ENCODE data around the gene SFXN5.

DNA sequence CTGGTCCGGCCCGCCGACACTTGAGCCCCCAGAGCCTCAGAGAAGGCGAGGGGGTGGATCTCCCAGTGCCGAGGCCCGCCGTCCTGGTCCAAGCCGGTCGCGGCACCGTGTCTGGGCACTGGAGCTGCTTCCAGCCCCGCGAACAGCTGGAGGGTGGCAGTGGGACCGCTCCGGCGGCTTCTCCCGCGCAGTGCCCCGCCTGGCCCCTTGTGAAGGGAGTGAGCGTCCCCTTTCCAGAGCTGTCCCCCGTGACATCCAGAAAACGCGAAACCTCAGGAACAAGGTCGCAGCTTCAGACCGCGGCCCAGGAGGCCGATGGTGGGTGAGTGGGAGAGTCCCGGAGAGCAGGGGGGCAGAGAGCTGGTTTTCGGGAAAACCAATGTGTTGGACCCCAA lies 154.8 kb downstream of the SFXN5 start:
- TF ChIP-seq, protein P1, sequence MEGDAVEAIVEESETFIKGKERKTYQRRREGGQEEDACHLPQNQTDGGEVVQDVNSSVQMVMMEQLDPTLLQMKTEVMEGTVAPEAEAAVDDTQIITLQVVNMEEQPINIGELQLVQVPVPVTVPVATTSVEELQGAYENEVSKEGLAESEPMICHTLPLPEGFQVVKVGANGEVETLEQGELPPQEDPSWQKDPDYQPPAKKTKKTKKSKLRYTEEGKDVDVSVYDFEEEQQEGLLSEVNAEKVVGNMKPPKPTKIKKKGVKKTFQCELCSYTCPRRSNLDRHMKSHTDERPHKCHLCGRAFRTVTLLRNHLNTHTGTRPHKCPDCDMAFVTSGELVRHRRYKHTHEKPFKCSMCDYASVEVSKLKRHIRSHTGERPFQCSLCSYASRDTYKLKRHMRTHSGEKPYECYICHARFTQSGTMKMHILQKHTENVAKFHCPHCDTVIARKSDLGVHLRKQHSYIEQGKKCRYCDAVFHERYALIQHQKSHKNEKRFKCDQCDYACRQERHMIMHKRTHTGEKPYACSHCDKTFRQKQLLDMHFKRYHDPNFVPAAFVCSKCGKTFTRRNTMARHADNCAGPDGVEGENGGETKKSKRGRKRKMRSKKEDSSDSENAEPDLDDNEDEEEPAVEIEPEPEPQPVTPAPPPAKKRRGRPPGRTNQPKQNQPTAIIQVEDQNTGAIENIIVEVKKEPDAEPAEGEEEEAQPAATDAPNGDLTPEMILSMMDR (IDR thresholded peaks at IDR 0.05; ENCODE audit: low read length), result no peak
- no peak for TF ChIP-seq EZH2 (IDR thresholded peaks at IDR 0.05; ENCODE audit: borderline replicate concordance, low read length)
